HG03066 (cell line): ENCODE data around the gene AKAP6.

Experiments used
- ATAC-seq: cut with Tn5 transposase; IDR thresholded peaks from one replicate; pipeline ENCODE4 v1.9.1; 2021; ENCODE audit warnings: low read depth; ENCODE audit not compliant: unreplicated experiment

Gene AKAP6

GRCh38 chr14:32472512-32473463, 143.7 kb downstream of the AKAP6 start:
- no peak for ATAC-seq

GRCh38 chr14:32473464-32473855, 144.4 kb downstream of the AKAP6 start:
- ATAC-seq = no peak

GRCh38 chr14:32474478-32475195, 145.5 kb downstream of the AKAP6 start:
- ATAC-seq = no peak

- no peak for ATAC-seq
Observed at GRCh38 chr14:32476532-32476931, 147.4 kb downstream of the AKAP6 start.

GRCh38 chr14:32477396-32477795, 148.3 kb downstream of the AKAP6 start:
- ATAC-seq = no peak

- no peak for ATAC-seq
Observed at GRCh38 chr14:32478050-32478449, 149.0 kb downstream of the AKAP6 start.

- ATAC-seq = no peak
Observed at GRCh38 chr14:32480337-32480736, 151.2 kb downstream of the AKAP6 start.

GRCh38 chr14:32481707-32482106, 152.6 kb downstream of the AKAP6 start:
- ATAC-seq = no peak

GRCh38 chr14:32491416-32492016, 162.4 kb downstream of the AKAP6 start:
- no peak for ATAC-seq

GRCh38 chr14:32492457-32492856, 163.4 kb downstream of the AKAP6 start:
- no peak for ATAC-seq

GRCh38 chr14:32494609-32495434, 165.7 kb downstream of the AKAP6 start:
- ATAC-seq = no peak

GRCh38 chr14:32495435-32495734, 166.3 kb downstream of the AKAP6 start:
- no peak for ATAC-seq

GRCh38 chr14:32497248-32497647, 168.2 kb downstream of the AKAP6 start:
- no peak for ATAC-seq

GRCh38 chr14:32507029-32507984, 178.2 kb downstream of the AKAP6 start:
- ATAC-seq = no peak

- no peak for ATAC-seq
Observed at GRCh38 chr14:32508281-32508680, 179.2 kb downstream of the AKAP6 start.

- no peak for ATAC-seq
Observed at GRCh38 chr14:32509632-32510187, 180.6 kb downstream of the AKAP6 start.

GRCh38 chr14:32510815-32511214, 181.7 kb downstream of the AKAP6 start:
- ATAC-seq = no peak

GRCh38 chr14:32512348-32512747, 183.2 kb downstream of the AKAP6 start:
- ATAC-seq = no peak

GRCh38 chr14:32512813-32513212, 183.7 kb downstream of the AKAP6 start:
- no peak for ATAC-seq
